Stimulated activated CD8-positive, alpha-beta memory T cell treated with anti-CD3 and anti-CD28 coated beads, Interleukin-12 subunit alpha, Interleukin-12 subunit beta, amount 100 ng/mL, for 1 hour (primary cell): ENCODE data around the gene AKR1C3.
"Not testable (repeated sequence)": the region's sequence is repeated elsewhere in the genome, so short reads cannot be mapped to it uniquely, and the experiment has no call there.

ENCODE experiments used
- DNase-seq: peaks from one replicate; pipeline ENCODE4 v3.0.0-alpha.2; 2020; ENCODE audit warnings: low read depth

Gene AKR1C3

GRCh38 chr10:5088703-5089261, 5.4 kb upstream of the AKR1C3 start:
- DNase-seq: no peak

- DNase-seq: no peak
These were observed 4.3 kb upstream of the AKR1C3 start for GRCh38 chr10:5089865-5090264.

GRCh38 chr10:5090551-5090950, 3.7 kb upstream of the AKR1C3 start:
- DNase-seq: no peak

- DNase-seq: no peak
These were observed 3.0 kb upstream of the AKR1C3 start for GRCh38 chr10:5091196-5091595.

- no peak for DNase-seq
These were observed 1.8 kb upstream of the AKR1C3 start for GRCh38 chr10:5092375-5092774.

- DNase-seq: no peak
These were observed 1.1 kb upstream of the AKR1C3 start for GRCh38 chr10:5092848-5093790.

GRCh38 chr10:5095687-5096086, 1.5 kb downstream of the AKR1C3 start:
- DNase-seq: no peak

GRCh38 chr10:5096108-5096507, 1.9 kb downstream of the AKR1C3 start:
- DNase-seq: no peak

- not testable (repeated sequence) for DNase-seq
These were observed 8.3 kb downstream of the AKR1C3 start for GRCh38 chr10:5102479-5102878.

GRCh38 chr10:5103481-5103880, 9.3 kb downstream of the AKR1C3 start:
- no peak for DNase-seq

GRCh38 chr10:5105626-5106025, 11.4 kb downstream of the AKR1C3 start:
- no peak for DNase-seq

GRCh38 chr10:5106553-5106952, 12.3 kb downstream of the AKR1C3 start:
- DNase-seq: no peak

GRCh38 chr10:5107860-5108526, 13.8 kb downstream of the AKR1C3 start:
- DNase-seq: no peak

- no peak for DNase-seq
These were observed 14.6 kb downstream of the AKR1C3 start for GRCh38 chr10:5108658-5109416.

- DNase-seq: not testable (repeated sequence)
These were observed 15.6 kb downstream of the AKR1C3 start for GRCh38 chr10:5109861-5110260.

- DNase-seq: no peak
These were observed 22.4 kb downstream of the AKR1C3 start for GRCh38 chr10:5116621-5117020.

GRCh38 chr10:5117026-5117425, 22.8 kb downstream of the AKR1C3 start:
- no peak for DNase-seq

- DNase-seq: not testable (repeated sequence)
These were observed 25.8 kb downstream of the AKR1C3 start for GRCh38 chr10:5119997-5120396.

GRCh38 chr10:5123886-5124285, 29.7 kb downstream of the AKR1C3 start:
- no peak for DNase-seq

- no peak for DNase-seq
These were observed 31.3 kb downstream of the AKR1C3 start for GRCh38 chr10:5125315-5126044.

GRCh38 chr10:5135581-5135980, 41.4 kb downstream of the AKR1C3 start:
- DNase-seq: no peak
